ENCODE data around the gene NDRG3. TPM values are rescaled to one million over a fixed set of nuclear protein-coding genes. Genes with fewer than 3 reads are reported as not detected.

Gene NDRG3
- total RNA-seq, 2 experiments from 2014 or later: 24.8 to 27.5 TPM

GRCh38 chr20:36663031-36663430 is 82.9 kb downstream of the NDRG3 start:
- no peak overlapping the region for H3K27ac Mint-ChIP-seq
- intact Hi-C loops (cut with DNase I, micrococcal nuclease): no loop called here
- no peak for ATAC-seq
- DNase-seq: no peak
- H3K27me3 Mint-ChIP-seq: no peaks in the 10 kb centered on the region
- ChIA-PET POLR2A (no interaction called here), CTCF (no interaction called here)
- no peaks in the 10 kb centered on the region for H3K9me3 Mint-ChIP-seq (ENCODE audit: low read depth)
- H3K36me3 Mint-ChIP-seq (ENCODE audit: low read depth): peaks cover 6% of the 10 kb centered on the region
- no peak overlapping the region for H3K4me3 Mint-ChIP-seq
- H3K4me1 Mint-ChIP-seq: peaks cover 12% of the 10 kb centered on the region

- Mint-ChIP-seq H3K4me3 (no peak overlapping the region), H3K27me3 (no peaks in the 10 kb centered on the region), H3K36me3 (ENCODE audit: low read depth) (peaks cover 3% of the 10 kb centered on the region), H3K27ac (peak overlapping the region; percentile 23), H3K4me1 (peaks cover 15% of the 10 kb centered on the region), H3K9me3 (ENCODE audit: low read depth) (no peaks in the 10 kb centered on the region)
- ChIA-PET POLR2A (interaction anchor here (0.6 to 0.7 kb wide), 2 partner anchors 317 to 1108 kb away, joined by 3 to 8 read pairs; no protein-coding TSS in a partner anchor), CTCF (interaction anchor here (0.7 to 0.8 kb wide), 2 partner anchors 10 to 116 kb away, joined by 3 read pairs; partner anchors contain the start of gene DSN1)
- ATAC-seq (peak; percentile 42), DNase-seq (no peak)
- intact Hi-C loops (cut with DNase I, micrococcal nuclease): no loop called here
These were observed 87.6 kb downstream of the NDRG3 start for GRCh38 chr20:36658300-36658699.

- intact Hi-C loops (cut with DNase I, micrococcal nuclease): no loop called here
- H3K36me3 Mint-ChIP-seq (ENCODE audit: low read depth): peaks cover 8% of the 10 kb centered on the region
- ATAC-seq (no peak), DNase-seq (no peak)
- peaks cover 15% of the 10 kb centered on the region for H3K4me1 Mint-ChIP-seq
- H3K4me3 Mint-ChIP-seq: no peak overlapping the region
- ChIA-PET POLR2A (no interaction called here), CTCF (interaction anchor here (1.1 kb wide), 2 partner anchors 55 to 152 kb away, joined by 3 read pairs; no protein-coding TSS in a partner anchor)
- no peaks in the 10 kb centered on the region for H3K9me3 Mint-ChIP-seq (ENCODE audit: low read depth)
- no peaks in the 10 kb centered on the region for H3K27me3 Mint-ChIP-seq
- no peak overlapping the region for H3K27ac Mint-ChIP-seq
These were observed 89.2 kb downstream of the NDRG3 start for GRCh38 chr20:36656733-36657132.

GRCh38 chr20:36655004-36655403 is 90.9 kb downstream of the NDRG3 start:
- intact Hi-C loops (cut with DNase I, micrococcal nuclease): no loop called here
- H3K27me3 Mint-ChIP-seq: no peaks in the 10 kb centered on the region
- H3K4me3 Mint-ChIP-seq: no peak overlapping the region
- ChIA-PET CTCF (interaction anchor here (0.6 to 1.6 kb wide), 4 partner anchors 9 to 181 kb away, joined by 3 to 5 read pairs (median 3); partner anchors contain the start of gene SLA2), POLR2A (interaction anchor here (0.6 to 1.3 kb wide), 2 partner anchors 9 to 183 kb away, joined by 3 read pairs; partner anchors contain the start of gene SLA2)
- ATAC-seq: no peak
- no peak overlapping the region for H3K27ac Mint-ChIP-seq
- H3K36me3 Mint-ChIP-seq (ENCODE audit: low read depth): peaks cover 12% of the 10 kb centered on the region
- no peak for DNase-seq
- H3K4me1 Mint-ChIP-seq: peaks cover 15% of the 10 kb centered on the region
- no peaks in the 10 kb centered on the region for H3K9me3 Mint-ChIP-seq (ENCODE audit: low read depth)

- no peak for DNase-seq
- no peak for ATAC-seq
- Mint-ChIP-seq H3K9me3 (ENCODE audit: low read depth) (no peaks in the 10 kb centered on the region), H3K4me3 (no peak overlapping the region), H3K27me3 (no peaks in the 10 kb centered on the region), H3K27ac (no peak overlapping the region), H3K36me3 (ENCODE audit: low read depth) (peaks cover 12% of the 10 kb centered on the region), H3K4me1 (peaks cover 15% of the 10 kb centered on the region)
- intact Hi-C loops (cut with DNase I, micrococcal nuclease): no loop called here
- CTCF ChIA-PET: interaction anchor here (0.8 to 1.6 kb wide), 3 partner anchors 9 to 181 kb away, joined by 3 to 5 read pairs (median 3); partner anchors contain the start of gene SLA2
- POLR2A ChIA-PET: interaction anchor here (0.6 to 1.3 kb wide), 2 partner anchors 8 to 182 kb away, joined by 3 read pairs; partner anchors contain the start of gene SLA2
These were observed 91.4 kb downstream of the NDRG3 start for GRCh38 chr20:36654506-36654905.

GRCh38 chr20:36653456-36653855 is 92.4 kb downstream of the NDRG3 start:
- Mint-ChIP-seq H3K36me3 (ENCODE audit: low read depth) (peaks cover 10% of the 10 kb centered on the region), H3K4me1 (peaks cover 7% of the 10 kb centered on the region), H3K4me3 (no peak overlapping the region), H3K9me3 (ENCODE audit: low read depth) (no peaks in the 10 kb centered on the region), H3K27ac (no peak overlapping the region), H3K27me3 (no peaks in the 10 kb centered on the region)
- ChIA-PET CTCF (no interaction called here), POLR2A (no interaction called here)
- DNase-seq: no peak
- intact Hi-C loops (cut with DNase I, micrococcal nuclease): no loop called here
- ATAC-seq: no peak

GRCh38 chr20:36647196-36648121 is 98.4 kb downstream of the NDRG3 start:
- DNase-seq (no peak), ATAC-seq (no peak)
- intact Hi-C loops (cut with DNase I, micrococcal nuclease): no loop called here
- peaks cover 23% of the 10 kb centered on the region for H3K36me3 Mint-ChIP-seq (ENCODE audit: low read depth)
- H3K9me3 Mint-ChIP-seq (ENCODE audit: low read depth): no peaks in the 10 kb centered on the region
- ChIA-PET POLR2A (interaction anchor here (0.5 to 0.7 kb wide), 3 partner anchors 8 to 684 kb away, joined by 3 to 6 read pairs (median 3); no protein-coding TSS in a partner anchor), CTCF (interaction anchor here (0.5 to 0.8 kb wide), 2 partner anchors 42 to 80 kb away, joined by 3 read pairs; no protein-coding TSS in a partner anchor)
- peak overlapping the region; percentile 45 for H3K27ac Mint-ChIP-seq
- H3K4me1 Mint-ChIP-seq: peaks cover 36% of the 10 kb centered on the region
- no peaks in the 10 kb centered on the region for H3K27me3 Mint-ChIP-seq
- peak overlapping the region; percentile 25 for H3K4me3 Mint-ChIP-seq

- Mint-ChIP-seq H3K27ac (peak overlapping the region; percentile 99), H3K4me1 (peaks cover 41% of the 10 kb centered on the region), H3K36me3 (ENCODE audit: low read depth) (peaks cover 24% of the 10 kb centered on the region), H3K9me3 (ENCODE audit: low read depth) (no peaks in the 10 kb centered on the region), H3K4me3 (peak overlapping the region; percentile 81), H3K27me3 (no peaks in the 10 kb centered on the region)
- no peak for DNase-seq
- ATAC-seq: no peak
- intact Hi-C loops (cut with DNase I, micrococcal nuclease): loop anchor here in 1 of 2 experiments (1.0 kb wide), 1 partner anchor 74 kb away; no protein-coding TSS in a partner anchor
- CTCF ChIA-PET: interaction anchor here (1.2 to 1.3 kb wide), 3 partner anchors 34 to 89 kb away, joined by 3 to 6 read pairs (median 4); no protein-coding TSS in a partner anchor
- POLR2A ChIA-PET: interaction anchor here (0.5 to 1.3 kb wide), 3 partner anchors 8 to 343 kb away, joined by 3 read pairs; no protein-coding TSS in a partner anchor
These were observed 99.2 kb downstream of the NDRG3 start for GRCh38 chr20:36646678-36647077.

- intact Hi-C loops (cut with DNase I, micrococcal nuclease): loop anchor here (1.0 to 2.0 kb wide), 4 partner anchors 15 to 74 kb away; no protein-coding TSS in a partner anchor
- peaks cover 41% of the 10 kb centered on the region for H3K4me1 Mint-ChIP-seq
- H3K27me3 Mint-ChIP-seq: no peaks in the 10 kb centered on the region
These were observed 99.9 kb downstream of the NDRG3 start, which contains the start of gene SLA2 for GRCh38 chr20:36645998-36646397. TSS of gene SLA2 (minus strand) at chr20:36646196. CDS start at chr20:36641335, 4,861 bp downstream.

GRCh38 chr20:36645353-36645752 is 100.5 kb downstream of the NDRG3 start:
- DNase-seq (peak; percentile 23), ATAC-seq (no peak)
- Mint-ChIP-seq H3K4me1 (peaks cover 41% of the 10 kb centered on the region), H3K4me3 (peak overlapping the region; percentile 81), H3K9me3 (ENCODE audit: low read depth) (no peaks in the 10 kb centered on the region), H3K36me3 (ENCODE audit: low read depth) (peaks cover 24% of the 10 kb centered on the region), H3K27ac (peak overlapping the region; percentile 99), H3K27me3 (no peaks in the 10 kb centered on the region)
- CTCF ChIA-PET: interaction anchor here (0.7 to 3.0 kb wide), 10 partner anchors 10 to 243 kb away, joined by 3 to 12 read pairs (median 4); partner anchors contain the start of genes DSN1 and RAB5IF
- POLR2A ChIA-PET: interaction anchor here (1.1 to 1.3 kb wide), 2 partner anchors 10 to 39 kb away, joined by 3 to 8 read pairs; partner anchors contain the start of gene RAB5IF
- intact Hi-C loops (cut with DNase I, micrococcal nuclease): loop anchor here (2.0 kb wide), 3 partner anchors 15 to 39 kb away; no protein-coding TSS in a partner anchor

More at GRCh38 chr20:36645998-36646397, 99.9 kb downstream of the NDRG3 start, which contains the start of gene SLA2:
- ChIA-PET CTCF (interaction anchor here (0.7 to 1.4 kb wide), 11 partner anchors 9 to 243 kb away, joined by 3 to 7 read pairs (median 3); partner anchors contain the start of gene DSN1), POLR2A (interaction anchor here (1.1 to 1.3 kb wide), 2 partner anchors 9 to 40 kb away, joined by 3 to 8 read pairs; partner anchors contain the start of gene RAB5IF)
- no peaks in the 10 kb centered on the region for H3K9me3 Mint-ChIP-seq (ENCODE audit: low read depth)
- ATAC-seq (peak; percentile 62), DNase-seq (peak; percentile 79)
- H3K27ac Mint-ChIP-seq: peak within 1 kb of the TSS; percentile 99
- H3K36me3 Mint-ChIP-seq (ENCODE audit: low read depth): peaks cover 24% of the 10 kb centered on the region
- peak within 1 kb of the TSS; percentile 81 for H3K4me3 Mint-ChIP-seq
